Measurements from ENCODE around the gene GTF3A. TPM values are rescaled to one million over a fixed set of nuclear protein-coding genes. Genes with fewer than 3 reads are reported as not detected.

The GTF3A gene
- total RNA-seq, 1 donor from 2014 or later: 163 TPM

GRCh38 chr13:27379694-27380641, 44.5 kb upstream of the GTF3A start:
- TF ChIP-seq CTCF (IDR thresholded peaks at IDR 0.05; ENCODE audit: insufficient read depth, low read length, severe bottlenecking): peak; percentile 73
- DNase-seq (ENCODE audit: low read depth) (peak; percentile 29), FAIRE-seq (no peak)
- H3K4me3 ChIP-seq (ENCODE audit: low read depth, low read length): no peak overlapping the region
- H3K36me3 ChIP-seq (ENCODE audit: control insufficient read depth, insufficient read depth, low read length): no peaks in the 10 kb centered on the region
- H3K27me3 ChIP-seq (ENCODE audit: control insufficient read depth, insufficient read depth, low read length): peaks cover 2% of the 10 kb centered on the region

GRCh38 chr13:27381601-27382000, 42.8 kb upstream of the GTF3A start:
- peaks cover 2% of the 10 kb centered on the region for H3K27me3 ChIP-seq (ENCODE audit: control insufficient read depth, insufficient read depth, low read length)
- H3K36me3 ChIP-seq (ENCODE audit: control insufficient read depth, insufficient read depth, low read length): no peaks in the 10 kb centered on the region
- no peak for TF ChIP-seq CTCF (IDR thresholded peaks at IDR 0.05; ENCODE audit: insufficient read depth, low read length, severe bottlenecking)
- no peak for DNase-seq (ENCODE audit: low read depth)
- H3K4me3 ChIP-seq (ENCODE audit: low read depth, low read length): no peak overlapping the region
- no peak for FAIRE-seq

- peaks cover 2% of the 10 kb centered on the region for H3K27me3 ChIP-seq (ENCODE audit: control insufficient read depth, insufficient read depth, low read length)
- DNase-seq (ENCODE audit: low read depth) (no peak), FAIRE-seq (peak; percentile 13)
- no peaks in the 10 kb centered on the region for H3K36me3 ChIP-seq (ENCODE audit: control insufficient read depth, insufficient read depth, low read length)
- H3K4me3 ChIP-seq (ENCODE audit: low read depth, low read length): no peak overlapping the region
- TF ChIP-seq CTCF (IDR thresholded peaks at IDR 0.05; ENCODE audit: insufficient read depth, low read length, severe bottlenecking): no peak
Observed at GRCh38 chr13:27383104-27383921, 41.1 kb upstream of the GTF3A start.

- DNase-seq (ENCODE audit: low read depth) (no peak), FAIRE-seq (no peak)
- peaks cover 2% of the 10 kb centered on the region for H3K27me3 ChIP-seq (ENCODE audit: control insufficient read depth, insufficient read depth, low read length)
- no peak overlapping the region for H3K4me3 ChIP-seq (ENCODE audit: low read depth, low read length)
- no peak for TF ChIP-seq CTCF (IDR thresholded peaks at IDR 0.05; ENCODE audit: insufficient read depth, low read length, severe bottlenecking)
- no peaks in the 10 kb centered on the region for H3K36me3 ChIP-seq (ENCODE audit: control insufficient read depth, insufficient read depth, low read length)
Observed at GRCh38 chr13:27384285-27384684, 40.1 kb upstream of the GTF3A start.

- no peak for TF ChIP-seq CTCF (IDR thresholded peaks at IDR 0.05; ENCODE audit: insufficient read depth, low read length, severe bottlenecking)
- Histone ChIP-seq H3K36me3 (ENCODE audit: control insufficient read depth, insufficient read depth, low read length) (no peaks in the 10 kb centered on the region), H3K4me3 (ENCODE audit: low read depth, low read length) (no peak overlapping the region), H3K27me3 (ENCODE audit: control insufficient read depth, insufficient read depth, low read length) (no peaks in the 10 kb centered on the region)
- FAIRE-seq: no peak
- no peak for DNase-seq (ENCODE audit: low read depth)
Observed at GRCh38 chr13:27388241-27388640, 36.2 kb upstream of the GTF3A start.
